Skeletal muscle satellite cell (primary cell): Measurements from ENCODE around the gene FADS6.
"Not testable (repeated sequence)": the region's sequence is repeated elsewhere in the genome, so short reads cannot be mapped to it uniquely, and the experiment has no call there.

Experiments used
- H3K27me3 ChIP-seq: 2 replicates; pipeline ENCODE4 v1.7.0; 2013; ENCODE audit warnings: low read length; ENCODE audit not compliant: control insufficient read depth, insufficient read depth
- H3K36me3 ChIP-seq: 2 replicates; pipeline ENCODE4 v1.7.0; 2013; ENCODE audit warnings: mild to moderate bottlenecking, control low read depth, low read length; ENCODE audit not compliant: insufficient read depth
- H3K4me1 ChIP-seq: 2 replicates; pipeline ENCODE4 v1.7.0; 2013; ENCODE audit warnings: low read length; ENCODE audit not compliant: control insufficient read depth, insufficient read depth
- H3K4me2 ChIP-seq: 2 replicates; pipeline ENCODE4 v1.7.0; 2013; ENCODE audit warnings: mild to moderate bottlenecking, low read length
- H3K4me3 ChIP-seq: 2 replicates; pipeline ENCODE4 v1.7.0; 2013; ENCODE audit warnings: low read length
- H3K9ac ChIP-seq: 2 replicates; pipeline ENCODE4 v1.7.0; 2013; ENCODE audit warnings: mild to moderate bottlenecking, low read depth, low read length, moderate library complexity
- H3K9me3 ChIP-seq: replicated peaks from 2 replicates; pipeline ENCODE4 v1.7.0; 2013; ENCODE audit warnings: mild to moderate bottlenecking, control low read depth, low read length

The FADS6 gene

GRCh38 chr17:74871356-74872076 lies 21.9 kb downstream of the FADS6 start:
- peaks cover 15% of the 10 kb centered on the region for H3K4me1 ChIP-seq

GRCh38 chr17:74870512-74870911 lies 22.9 kb downstream of the FADS6 start:
- Histone ChIP-seq H3K9me3 (no peaks in the 10 kb centered on the region), H3K9ac (no peak overlapping the region), H3K4me2 (no peak overlapping the region), H3K4me3 (no peak overlapping the region), H3K36me3 (no peaks in the 10 kb centered on the region), H3K4me1 (peaks cover 15% of the 10 kb centered on the region), H3K27me3 (no peaks in the 10 kb centered on the region)

More at GRCh38 chr17:74871356-74872076, 21.9 kb downstream of the FADS6 start:
- Histone ChIP-seq H3K4me2 (peak overlapping the region; percentile 95), H3K27me3 (no peaks in the 10 kb centered on the region), H3K4me3 (no peak overlapping the region), H3K9me3 (no peaks in the 10 kb centered on the region), H3K9ac (no peak overlapping the region), H3K36me3 (no peaks in the 10 kb centered on the region)

GRCh38 chr17:74870028-74870427 lies 23.4 kb downstream of the FADS6 start:
- H3K4me2 ChIP-seq, H3K4me3 ChIP-seq, H3K36me3 ChIP-seq, H3K9ac ChIP-seq, H3K9me3 ChIP-seq, H3K27me3 ChIP-seq: not testable (repeated sequence)
- H3K4me1 ChIP-seq = peaks cover 15% of the 10 kb centered on the region

- Histone ChIP-seq H3K9me3 (no peaks in the 10 kb centered on the region), H3K36me3 (peaks cover 1% of the 10 kb centered on the region), H3K27me3 (no peaks in the 10 kb centered on the region), H3K4me2 (no peak overlapping the region), H3K9ac (no peak overlapping the region), H3K4me1 (peaks cover 12% of the 10 kb centered on the region), H3K4me3 (no peak overlapping the region)
Observed at GRCh38 chr17:74868908-74869255, 24.6 kb downstream of the FADS6 start.

- H3K9me3 ChIP-seq = no peaks in the 10 kb centered on the region
- no peak overlapping the region for H3K4me2 ChIP-seq
- no peak overlapping the region for H3K4me3 ChIP-seq
- peaks cover 5% of the 10 kb centered on the region for H3K36me3 ChIP-seq
- H3K9ac ChIP-seq = no peak overlapping the region
- no peaks in the 10 kb centered on the region for H3K27me3 ChIP-seq
- peaks cover 10% of the 10 kb centered on the region for H3K4me1 ChIP-seq
Observed at GRCh38 chr17:74868251-74868907, 25.1 kb downstream of the FADS6 start.

- Histone ChIP-seq H3K9ac (no peak overlapping the region), H3K36me3 (peaks cover 5% of the 10 kb centered on the region), H3K27me3 (peaks cover 8% of the 10 kb centered on the region), H3K4me1 (peaks cover 3% of the 10 kb centered on the region), H3K4me3 (no peak overlapping the region), H3K4me2 (no peak overlapping the region), H3K9me3 (no peaks in the 10 kb centered on the region)
Observed at GRCh38 chr17:74866198-74866835, 27.1 kb downstream of the FADS6 start.

GRCh38 chr17:74865504-74866197 lies 27.8 kb downstream of the FADS6 start:
- Histone ChIP-seq H3K36me3 (peaks cover 5% of the 10 kb centered on the region), H3K4me1 (peaks cover 9% of the 10 kb centered on the region), H3K9me3 (no peaks in the 10 kb centered on the region), H3K9ac (no peak overlapping the region), H3K4me3 (no peak overlapping the region), H3K4me2 (no peak overlapping the region), H3K27me3 (peaks cover 13% of the 10 kb centered on the region)

GRCh38 chr17:74864866-74865395 lies 28.5 kb downstream of the FADS6 start:
- Histone ChIP-seq H3K9me3 (no peaks in the 10 kb centered on the region), H3K4me3 (no peak overlapping the region), H3K9ac (no peak overlapping the region), H3K4me2 (no peak overlapping the region), H3K36me3 (peaks cover 5% of the 10 kb centered on the region), H3K27me3 (peaks cover 20% of the 10 kb centered on the region), H3K4me1 (peaks cover 11% of the 10 kb centered on the region)

GRCh38 chr17:74864297-74864865 lies 29.1 kb downstream of the FADS6 start:
- Histone ChIP-seq H3K27me3 (peaks cover 21% of the 10 kb centered on the region), H3K4me1 (peaks cover 11% of the 10 kb centered on the region), H3K36me3 (peaks cover 5% of the 10 kb centered on the region), H3K9me3 (no peaks in the 10 kb centered on the region), H3K4me2 (no peak overlapping the region), H3K9ac (no peak overlapping the region), H3K4me3 (no peak overlapping the region)

GRCh38 chr17:74863420-74864296 lies 29.8 kb downstream of the FADS6 start:
- peaks cover 11% of the 10 kb centered on the region for H3K4me1 ChIP-seq
- no peak overlapping the region for H3K4me3 ChIP-seq
- H3K36me3 ChIP-seq = peaks cover 5% of the 10 kb centered on the region
- H3K4me2 ChIP-seq = no peak overlapping the region
- no peak overlapping the region for H3K9ac ChIP-seq
- no peaks in the 10 kb centered on the region for H3K9me3 ChIP-seq
- H3K27me3 ChIP-seq = peaks cover 29% of the 10 kb centered on the region
